ENCODE measurements around the gene METAP2.
A peak's percentile ranks its signal among the peaks of the same experiment; 100 is the strongest.

The METAP2 gene

GRCh38 chr12:95513599-95513998 is 39.6 kb downstream of the METAP2 start:
- no peak for DNase-seq (ENCODE audit: low read depth in 2 of 2)

DNA sequence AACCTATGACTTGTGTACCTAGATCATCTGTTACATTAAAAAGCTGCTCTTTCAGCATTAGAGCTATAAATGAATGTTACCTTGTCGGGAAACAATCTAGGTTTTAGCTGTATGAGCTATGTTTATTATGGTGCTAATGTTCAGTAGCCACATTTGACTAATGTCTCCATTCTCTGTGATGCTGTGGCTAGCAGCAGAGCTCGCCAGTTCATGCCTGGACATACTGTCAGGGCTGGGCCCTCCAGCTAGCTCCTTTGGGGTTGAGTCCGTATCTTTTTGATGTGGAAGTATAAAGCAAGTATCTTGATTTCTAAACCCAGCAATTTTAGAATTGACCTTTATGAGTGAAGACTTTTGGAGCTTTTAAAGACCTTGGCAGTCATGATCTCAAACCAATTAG is 41.2 kb downstream of the METAP2 start:
- DNase-seq (ENCODE audit: low read depth in 2 of 2), result no peak

DNA sequence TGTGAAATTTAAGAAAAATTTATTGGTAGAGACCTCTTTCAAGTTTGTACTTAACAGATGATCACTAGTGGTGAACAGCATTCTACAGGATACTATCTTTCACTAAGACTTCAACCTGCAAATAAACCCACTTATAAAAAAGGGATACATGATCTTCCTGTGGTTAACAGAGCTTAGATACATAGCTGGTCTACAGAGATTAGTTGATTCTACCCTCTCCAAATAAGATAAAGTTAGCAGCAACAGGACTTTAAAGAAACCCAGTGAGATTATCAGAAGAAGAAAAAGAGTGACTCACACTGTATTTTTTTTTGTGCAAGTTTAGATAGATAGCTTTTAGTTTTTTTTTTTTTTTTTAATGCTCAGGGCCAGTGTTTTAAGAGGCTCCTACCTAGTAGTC is 42.8 kb downstream of the METAP2 start:
- no peak for DNase-seq (ENCODE audit: low read depth in 2 of 2)

DNA sequence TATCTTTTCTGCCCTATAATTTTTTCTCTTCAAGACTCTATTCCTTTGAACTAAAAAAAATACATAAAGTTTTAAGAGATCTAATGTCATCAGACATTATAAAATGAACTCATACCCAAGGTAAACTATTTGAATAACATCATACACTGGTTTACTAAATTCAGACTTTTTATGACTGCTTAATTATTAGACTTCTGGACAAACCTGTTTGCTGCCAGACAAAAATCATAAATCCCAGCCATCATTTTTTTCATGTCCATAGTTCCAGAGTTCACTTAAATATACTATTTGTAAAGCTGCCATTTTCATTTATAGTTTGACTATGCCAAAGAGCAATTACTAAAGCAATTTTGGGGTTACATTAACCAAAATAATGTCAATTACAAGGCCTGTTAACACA is 43.3 kb downstream of the METAP2 start:
- no peak for DNase-seq (ENCODE audit: low read depth in 2 of 2)

DNA sequence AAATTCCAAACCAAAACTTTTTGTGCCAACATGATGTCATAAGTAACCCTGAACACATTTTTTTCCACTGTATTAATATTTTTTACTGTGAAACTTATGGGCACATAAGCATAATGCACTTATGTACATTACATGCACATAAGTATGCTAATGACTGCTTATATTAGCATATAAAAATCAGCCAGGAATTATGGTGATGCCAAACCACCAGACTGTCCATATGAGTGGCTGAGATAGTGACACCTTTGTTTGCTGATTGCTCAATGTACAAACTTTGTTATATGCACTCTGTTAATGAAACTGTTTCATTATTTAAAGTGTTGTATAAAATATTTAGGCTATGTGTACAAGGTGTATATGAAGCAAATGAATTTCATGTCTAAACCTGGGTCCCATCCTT is 45.0 kb downstream of the METAP2 start:
- no peak for DNase-seq (ENCODE audit: low read depth in 2 of 2)

DNA sequence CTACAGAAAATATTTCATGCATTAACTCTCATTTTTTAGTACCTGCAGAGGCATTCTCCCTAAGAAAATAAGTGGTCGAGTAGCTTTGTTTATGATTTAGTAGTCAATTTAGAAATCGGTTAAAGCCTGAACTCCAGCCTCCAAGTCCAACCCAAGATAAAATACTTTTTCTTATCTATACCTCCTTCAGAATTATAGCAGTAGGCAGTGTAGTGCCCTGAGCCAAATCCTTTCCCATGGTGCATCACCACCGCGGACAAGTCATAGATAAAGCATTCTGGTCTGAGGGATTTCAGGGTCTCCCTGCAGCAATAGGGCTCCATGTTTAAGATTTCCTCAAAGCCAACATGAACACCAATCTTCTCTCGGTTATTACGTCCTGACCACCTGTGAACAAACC is 46.9 kb downstream of the METAP2 start:
- no peak for DNase-seq (ENCODE audit: low read depth in 2 of 2)

DNA sequence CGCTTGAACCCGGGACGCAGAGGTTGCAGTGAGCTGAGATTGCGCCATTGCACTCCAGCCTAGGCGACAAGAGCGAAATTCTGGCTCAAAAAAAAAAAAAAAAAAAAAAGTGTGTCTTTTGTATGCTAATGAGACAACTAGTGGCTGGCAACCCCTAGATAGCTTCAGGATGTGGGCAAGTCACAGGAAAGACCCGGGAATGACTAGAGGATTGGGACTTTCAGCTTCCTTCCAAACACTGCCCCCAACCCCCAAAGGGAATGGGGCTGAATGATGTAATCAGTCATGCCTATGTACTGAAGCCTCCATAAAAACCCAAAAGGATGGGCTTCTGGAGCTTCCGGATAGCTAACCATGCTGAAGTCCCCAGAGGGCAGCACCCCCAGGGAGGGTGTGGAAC is 48.7 kb downstream of the METAP2 start:
- no peak for DNase-seq (ENCODE audit: low read depth in 2 of 2)

DNA sequence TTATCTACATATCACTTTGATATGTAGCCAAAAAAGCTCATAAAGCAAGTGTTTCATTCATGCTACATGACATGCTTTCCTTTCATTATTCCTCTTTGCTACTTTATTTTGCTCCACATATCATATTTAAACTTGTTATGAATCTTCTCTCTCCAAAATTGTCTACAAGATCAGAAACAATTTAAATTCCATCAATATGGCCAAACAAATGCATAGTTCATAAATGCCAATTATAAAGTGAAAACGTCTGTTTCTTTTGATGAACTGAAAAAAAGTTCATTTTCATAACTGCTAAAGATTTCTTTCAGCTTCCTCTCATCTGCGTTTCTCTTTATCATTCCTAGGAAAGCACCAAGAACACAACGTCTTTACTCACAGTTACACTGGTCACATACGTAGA is 54.5 kb downstream of the METAP2 start:
- DNase-seq (ENCODE audit: low read depth in 2 of 2), result no peak

DNA sequence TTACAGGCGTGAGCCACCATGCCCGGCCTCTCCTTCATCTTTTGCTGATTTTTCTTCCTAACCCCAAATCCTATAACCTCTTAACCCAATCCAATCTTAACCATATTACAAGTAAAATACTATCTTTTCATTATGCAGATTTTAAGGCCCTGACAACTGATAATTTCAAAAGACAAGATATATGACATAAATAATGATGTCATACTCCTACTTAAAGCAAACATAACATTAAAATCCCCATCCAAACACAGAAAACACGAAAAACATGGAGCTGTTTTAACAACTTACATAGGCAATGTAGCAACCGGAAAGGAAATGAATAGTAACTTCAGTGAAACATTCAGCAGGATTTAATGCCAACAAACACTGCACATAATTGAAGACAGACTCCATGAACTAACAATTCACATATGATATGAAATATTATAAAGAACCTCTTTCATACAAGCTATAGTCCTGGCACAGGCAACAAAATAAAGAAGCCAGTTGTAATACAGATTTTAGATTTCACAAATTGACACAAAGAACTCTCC is 55.8 kb downstream of the METAP2 start:
- no peak for DNase-seq (ENCODE audit: low read depth in 2 of 2)

GRCh38 chr12:95532851-95533250 is 58.9 kb downstream of the METAP2 start:
- no peak for DNase-seq (ENCODE audit: low read depth in 2 of 2)

DNA sequence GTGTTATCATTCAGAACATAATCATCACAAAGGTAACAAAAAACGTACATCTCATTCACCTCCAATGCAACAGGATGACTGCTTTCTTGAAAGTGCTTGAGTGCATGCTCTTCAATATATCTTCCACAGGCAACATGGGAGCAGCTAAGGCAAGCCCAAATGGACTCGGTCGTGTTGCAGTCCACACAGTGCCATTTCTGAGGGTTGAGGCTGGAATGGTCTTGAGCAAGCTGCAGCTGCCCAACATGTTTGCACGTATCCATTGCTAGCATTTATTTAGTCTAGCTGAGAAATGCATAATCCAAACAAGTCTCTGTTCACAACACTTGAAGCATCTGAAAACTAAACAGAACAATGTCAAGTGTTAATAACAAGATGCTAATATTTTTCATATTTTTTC is 60.0 kb downstream of the METAP2 start:
- DNase-seq (ENCODE audit: low read depth in 2 of 2), result no peak

GRCh38 chr12:95538006-95538405 is 64.1 kb downstream of the METAP2 start:
- DNase-seq (ENCODE audit: low read depth in 2 of 2), result no peak

DNA sequence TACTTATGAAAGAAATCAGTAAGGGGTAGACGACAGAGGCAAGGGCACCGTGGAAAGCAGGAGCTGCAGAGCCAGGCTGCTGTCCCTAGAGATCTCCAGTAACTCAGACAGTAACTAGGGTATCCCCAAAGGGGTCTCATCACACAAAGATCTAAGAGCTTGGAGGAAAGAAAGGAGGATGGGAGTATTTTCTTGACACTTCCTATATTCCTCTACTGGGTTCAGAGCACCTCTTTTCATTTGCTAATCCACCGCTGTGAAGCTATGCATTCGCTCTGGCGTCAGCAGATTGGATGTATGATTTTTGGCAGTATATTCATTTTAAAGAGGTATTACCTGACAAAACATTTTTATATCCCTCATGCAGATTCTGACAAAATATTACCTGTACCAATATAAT is 64.7 kb downstream of the METAP2 start:
- no peak for DNase-seq (ENCODE audit: low read depth in 2 of 2)

DNA sequence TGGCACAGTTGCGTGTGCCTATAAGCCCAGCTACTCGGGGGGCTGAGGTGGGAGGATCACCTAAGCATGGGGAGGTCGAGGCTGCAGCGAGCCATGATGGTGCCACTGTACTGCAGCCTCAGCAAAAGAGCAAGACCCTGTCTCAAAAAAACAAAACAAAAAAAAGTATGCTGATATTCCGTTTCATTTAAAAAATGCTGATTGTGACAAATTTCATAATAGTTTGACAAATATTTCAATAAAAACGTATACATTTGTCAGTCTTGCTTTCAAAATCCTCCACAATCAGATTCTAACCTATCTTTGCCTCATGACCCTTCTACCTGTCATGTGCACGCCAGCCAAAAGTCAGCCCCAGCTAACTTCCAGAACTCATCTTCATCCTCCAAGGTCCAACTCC is 67.5 kb downstream of the METAP2 start:
- DNase-seq (ENCODE audit: low read depth in 2 of 2), result no peak

DNA sequence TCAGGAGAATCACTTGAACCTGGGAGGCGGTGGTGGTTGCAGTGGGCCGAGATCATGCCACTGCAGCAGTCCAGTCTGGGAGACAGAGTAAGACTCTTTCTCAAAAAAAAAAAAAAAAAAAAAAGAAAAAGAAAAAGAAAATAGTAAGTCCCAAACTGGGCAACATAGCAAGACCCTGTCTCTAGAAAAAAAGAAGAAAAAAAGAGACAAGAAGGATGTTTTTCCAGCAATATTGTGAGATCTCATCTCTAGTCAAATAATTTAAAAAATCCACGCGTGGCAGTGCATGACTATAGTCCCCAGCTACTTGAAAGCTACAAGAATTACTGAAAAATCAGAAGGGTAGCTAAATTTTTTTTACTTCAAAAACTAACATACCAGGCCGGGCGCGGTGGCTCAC is 69.4 kb downstream of the METAP2 start:
- DNase-seq (ENCODE audit: low read depth in 2 of 2), result no peak

DNA sequence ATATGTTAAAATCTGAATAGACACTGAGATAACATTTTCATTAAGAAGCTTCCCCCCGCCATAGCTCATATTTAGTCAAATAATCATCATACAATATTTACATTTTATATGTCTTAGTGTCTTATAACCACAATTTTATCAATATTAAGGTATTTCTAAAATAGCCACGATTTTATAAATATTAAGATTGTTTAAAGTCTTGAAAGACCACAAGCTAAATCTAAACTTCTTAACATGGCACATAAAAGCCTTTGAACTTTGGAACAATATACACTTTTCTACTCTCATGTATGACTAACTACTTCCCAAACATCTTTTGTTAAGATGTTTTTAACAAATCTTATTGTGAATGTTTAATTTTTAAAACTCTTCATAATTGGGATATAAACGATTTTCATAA is 70.8 kb downstream of the METAP2 start:
- no peak for DNase-seq (ENCODE audit: low read depth in 2 of 2)

- no peak for DNase-seq (ENCODE audit: low read depth in 2 of 2)
Observed at GRCh38 chr12:95545303-95545702, 71.4 kb downstream of the METAP2 start.

- no peak for DNase-seq (ENCODE audit: low read depth in 2 of 2)
Observed at GRCh38 chr12:95545731-95546490, 72.0 kb downstream of the METAP2 start.

DNA sequence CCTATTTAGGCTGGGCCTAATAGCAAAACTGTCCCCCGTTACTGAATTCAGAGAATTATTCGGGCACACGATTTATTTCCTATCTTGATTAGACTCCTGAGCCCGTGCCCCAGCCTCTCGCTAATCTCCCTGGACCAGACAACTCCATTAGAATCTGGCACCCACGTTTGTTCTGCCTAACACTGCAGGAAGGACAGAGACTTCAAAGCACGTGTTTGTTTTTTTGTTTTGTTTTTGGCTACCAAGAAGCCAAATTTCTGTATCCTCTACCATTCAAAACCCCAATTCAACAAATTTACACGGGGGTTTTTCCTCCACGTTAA is 72.5 kb downstream of the METAP2 start:
- no peak for DNase-seq (ENCODE audit: low read depth in 2 of 2)

- DNase-seq (ENCODE audit: low read depth in 2 of 2), result no peak
Observed at GRCh38 chr12:95547522-95548055, 73.6 kb downstream of the METAP2 start.

GRCh38 chr12:95548056-95548538 is 74.1 kb downstream of the METAP2 start:
- peak in 1 of 2 experiments; percentile 13 for DNase-seq (ENCODE audit: low read depth in 2 of 2)

DNA sequence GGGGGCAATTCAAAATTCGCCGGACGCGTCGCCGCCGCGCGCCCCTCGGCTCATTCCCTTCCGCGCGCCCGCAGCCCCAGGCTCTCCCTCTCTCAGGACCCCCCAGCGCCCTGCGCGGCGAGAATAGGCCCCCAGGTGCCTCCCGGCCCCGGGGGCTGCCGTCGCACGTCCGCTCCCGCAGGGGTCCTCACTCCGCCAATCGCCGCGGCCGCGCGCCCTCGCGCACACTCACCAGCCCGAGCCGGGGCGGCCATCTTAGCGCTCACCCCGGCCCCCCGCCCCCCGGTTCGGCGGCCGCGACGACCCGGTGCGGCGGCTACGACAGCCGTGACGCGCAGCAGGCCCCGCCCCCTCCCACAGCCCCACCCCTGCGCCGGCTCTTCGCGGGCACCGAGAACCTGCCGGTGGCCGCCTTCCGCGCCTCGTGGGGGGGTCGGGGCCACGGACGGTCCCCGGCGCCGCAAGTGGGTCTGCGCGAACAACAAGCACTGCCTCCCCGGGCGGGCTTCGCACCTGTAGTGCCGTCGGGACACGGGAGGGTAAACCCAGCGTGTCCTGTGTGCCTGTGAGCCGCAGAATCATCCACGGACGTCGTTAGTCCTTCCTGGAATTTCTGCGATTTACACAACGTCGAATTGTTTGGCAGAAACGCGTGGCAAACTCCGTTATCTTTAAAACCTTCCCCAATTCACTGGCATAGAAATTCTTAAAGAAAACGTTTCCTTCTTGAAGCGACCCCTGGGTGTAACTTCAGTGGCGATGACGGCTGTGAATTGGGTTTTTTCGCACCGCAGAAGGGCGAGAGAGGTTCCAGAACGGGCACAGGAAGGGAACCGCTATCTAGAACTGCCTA is 74.8 kb downstream of the METAP2 start:
- DNase-seq (ENCODE audit: low read depth in 2 of 2), result peak; percentile 41 to 50

Data from stimulated activated CD4-positive, alpha-beta T cell treated with anti-CD3 and anti-CD28 coated beads, Interleukin-12 subunit alpha, Interleukin-12 subunit beta, amount 100 ng/mL, for 24 hours (primary cell).